Right lobe of liver (tissue), 6 donors: Measurements from ENCODE around the gene CDK14. TPM values are rescaled to one million over a fixed set of nuclear protein-coding genes. Genes with fewer than 3 reads are reported as not detected.

Experiments
- ATAC-seq, 4 donors: fragments of 200-7000 bp; cut with Tn5 transposase; one replicate each; pipeline ENCODE4 v1.9.1; 2020; ENCODE audit warnings: mild to moderate bottlenecking in 4 of 4, moderate library complexity in 4 of 4
- DNase-seq, 3 donors: peaks; one replicate each; pipeline ENCODE4 v3.0.0-alpha.2; 2020
- H3K27ac ChIP-seq, 3 donors: fragments of 200-600 bp; one replicate each; pipeline ENCODE4 v1.8.0; 2022
- H3K27me3 ChIP-seq, 2 donors: fragments of 200-600 bp; one replicate each; pipeline ENCODE4 v1.8.0; 2022
- H3K36me3 ChIP-seq, 4 donors: fragments of 200-600 bp; sonication (generic) in 1 of 4; one replicate each; pipeline versions ENCODE4 v1.5.1 to v1.8.0; 2017 to 2022; ENCODE audit warnings: control low read depth in 1 of 4
- H3K4me1 ChIP-seq, 4 donors: fragments of 200-600 bp; sonication (generic) in 1 of 4; one replicate each; pipeline versions ENCODE4 v1.5.1 to v1.8.0; 2017 to 2022; ENCODE audit warnings: control low read depth in 1 of 4
- H3K4me3 ChIP-seq, 3 donors: fragments of 200-600 bp; one replicate each; pipeline ENCODE4 v1.8.0; 2022
- H3K9me3 ChIP-seq, 4 donors: fragments of 200-600 bp; sonication (generic) in 1 of 4; one replicate each; pipeline versions ENCODE4 v1.5.1 to v1.8.0; 2017 to 2022; ENCODE audit warnings: control low read depth in 1 of 4
- POLR2A ChIP-seq: fragments of 450-650 bp; IDR thresholded peaks from one replicate; pipeline ENCODE4 v1.6.1; 2017; ENCODE audit warnings: antibody characterized with exemption, mild to moderate bottlenecking
- WGBS: methylation state at CpG from one replicate; pipeline ENCODE4 v1.1.6; 2018; ENCODE audit warnings: low coverage, low lambda C conversion rate; ENCODE audit not compliant: insufficient coverage; ENCODE audit errors: missing lambda C conversion rate; 5-methylcytosine and 5-hydroxymethylcytosine counted together
- intact Hi-C, 2 donors: fragments of 100-400 bp; cut with DNase I; formaldehyde crosslinking; loops; one replicate each; pipeline versions ENCODE4 v1.11.2 to v1.14.1; 2022
- total RNA-seq, 6 experiments: library from RNA; depleted of rRNA in 2 of 6; stranded (reverse); fragments of >200 nt in 2 of 6; fragmentation: NEBNext Ultra II Directional in 3 of 6; extraction: Animal tissue kit (Norgen Biotek cat#: 25700) in 3 of 6; gene quantifications; one replicate each; pipeline versions ENCODE4 v1.1.0 to v1.2.4, GENCODE V29; 2016 to 2023
- TF ChIP-seq, protein P1 (sequence below), 4 donors: fragments of 200-600 bp in 3 of 4; fragments of 450-650 bp in 1 of 4; IDR thresholded peaks; one replicate each; pipeline versions ENCODE4 v1.5.1 to v1.8.0; 2016 to 2022; ENCODE audit warnings: antibody characterized with exemption in 4 of 4, mild to moderate bottlenecking in 2 of 4
- donor health status: DM: no; HTN: yes; CAD: no.
- donor health status: DM: no; HTN: no; CAD: no.
- donor health status: DM: no; HTN: no; CAD: no.
- donor health status: DM: no; HTN: yes; CAD: no.
- donor health status: DM: no; HTN: yes; CAD: no.

CDK14 gene
- total RNA-seq, 6 experiments from 2014 or later, result 12.6 to 28.7 (median 17.9) TPM

- Histone ChIP-seq H3K4me3 (no peak overlapping the region), H3K27ac (no peak overlapping the region), H3K27me3 (no peaks in the 10 kb centered on the region), H3K9me3 (no peaks in the 10 kb centered on the region), H3K4me1 (peaks cover 0 to 3% (median 0%) of the 10 kb centered on the region in 4 donors), H3K36me3 (no peaks in the 10 kb centered on the region)
- TF ChIP-seq, protein P1, sequence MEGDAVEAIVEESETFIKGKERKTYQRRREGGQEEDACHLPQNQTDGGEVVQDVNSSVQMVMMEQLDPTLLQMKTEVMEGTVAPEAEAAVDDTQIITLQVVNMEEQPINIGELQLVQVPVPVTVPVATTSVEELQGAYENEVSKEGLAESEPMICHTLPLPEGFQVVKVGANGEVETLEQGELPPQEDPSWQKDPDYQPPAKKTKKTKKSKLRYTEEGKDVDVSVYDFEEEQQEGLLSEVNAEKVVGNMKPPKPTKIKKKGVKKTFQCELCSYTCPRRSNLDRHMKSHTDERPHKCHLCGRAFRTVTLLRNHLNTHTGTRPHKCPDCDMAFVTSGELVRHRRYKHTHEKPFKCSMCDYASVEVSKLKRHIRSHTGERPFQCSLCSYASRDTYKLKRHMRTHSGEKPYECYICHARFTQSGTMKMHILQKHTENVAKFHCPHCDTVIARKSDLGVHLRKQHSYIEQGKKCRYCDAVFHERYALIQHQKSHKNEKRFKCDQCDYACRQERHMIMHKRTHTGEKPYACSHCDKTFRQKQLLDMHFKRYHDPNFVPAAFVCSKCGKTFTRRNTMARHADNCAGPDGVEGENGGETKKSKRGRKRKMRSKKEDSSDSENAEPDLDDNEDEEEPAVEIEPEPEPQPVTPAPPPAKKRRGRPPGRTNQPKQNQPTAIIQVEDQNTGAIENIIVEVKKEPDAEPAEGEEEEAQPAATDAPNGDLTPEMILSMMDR (IDR thresholded peaks at IDR 0.05), result no peak
- 89% methylated on average over 2 of the region's 2 CpGs for WGBS
- ATAC-seq (no peak), DNase-seq (no peak)
- intact Hi-C loops, result no loop called here
Observed at GRCh38 chr7:90825779-90826178, 229.7 kb downstream of the CDK14 start.

DNA sequence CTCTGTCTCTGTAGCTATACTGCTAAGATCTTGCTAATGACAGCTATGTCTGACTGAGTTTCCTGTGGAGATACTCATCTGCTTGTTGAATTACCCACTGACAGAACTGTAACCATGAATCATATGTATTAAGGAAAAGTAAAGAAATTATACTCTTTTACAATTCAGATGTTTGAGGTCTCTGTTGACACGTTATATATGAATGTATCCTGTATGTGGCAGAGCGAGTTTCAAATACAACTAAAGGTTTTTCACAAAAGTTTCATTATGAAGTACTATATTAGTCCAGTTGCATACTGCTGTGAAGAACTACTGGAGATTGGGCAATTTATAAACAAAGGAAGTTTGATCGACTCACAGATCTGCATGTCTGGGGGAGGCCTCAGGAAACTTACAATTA lies 232.5 kb downstream of the CDK14 start:
- ATAC-seq, result no peak
- no peak for DNase-seq
- no peak overlapping the region for H3K27ac ChIP-seq
- no peaks in the 10 kb centered on the region for H3K36me3 ChIP-seq
- intact Hi-C loops, result no loop called here
- WGBS, result 88% methylated on average over 3 of the region's 3 CpGs
- no peak for TF ChIP-seq POLR2A
- TF ChIP-seq, protein P1 (IDR thresholded peaks at IDR 0.05), result no peak
- no peaks in the 10 kb centered on the region for H3K27me3 ChIP-seq
- H3K9me3 ChIP-seq, result no peaks in the 10 kb centered on the region
- H3K4me3 ChIP-seq, result no peak overlapping the region
- H3K4me1 ChIP-seq, result no peaks in the 10 kb centered on the region

GRCh38 chr7:90830308-90830707 lies 234.2 kb downstream of the CDK14 start:
- Histone ChIP-seq H3K4me1 (no peaks in the 10 kb centered on the region), H3K27ac (no peak overlapping the region), H3K4me3 (no peak overlapping the region), H3K36me3 (no peaks in the 10 kb centered on the region), H3K9me3 (no peaks in the 10 kb centered on the region), H3K27me3 (no peaks in the 10 kb centered on the region)
- WGBS, result 90% methylated on average over 3 of the region's 3 CpGs
- ATAC-seq (no peak), DNase-seq (no peak)
- intact Hi-C loops, result no loop called here
- TF ChIP-seq, protein P1 (IDR thresholded peaks at IDR 0.05), result no peak
- no peak for TF ChIP-seq POLR2A

- Histone ChIP-seq H3K27me3 (no peaks in the 10 kb centered on the region), H3K36me3 (no peaks in the 10 kb centered on the region), H3K27ac (no peak overlapping the region), H3K9me3 (no peaks in the 10 kb centered on the region), H3K4me1 (no peaks in the 10 kb centered on the region), H3K4me3 (no peak overlapping the region)
- WGBS, result 89% methylated on average over 3 of the region's 3 CpGs
- TF ChIP-seq, protein P1 (IDR thresholded peaks at IDR 0.05), result no peak
- TF ChIP-seq POLR2A, result no peak
- ATAC-seq, result no peak
- intact Hi-C loops, result no loop called here
- no peak for DNase-seq
Observed at GRCh38 chr7:90832726-90833125, 236.6 kb downstream of the CDK14 start.

DNA sequence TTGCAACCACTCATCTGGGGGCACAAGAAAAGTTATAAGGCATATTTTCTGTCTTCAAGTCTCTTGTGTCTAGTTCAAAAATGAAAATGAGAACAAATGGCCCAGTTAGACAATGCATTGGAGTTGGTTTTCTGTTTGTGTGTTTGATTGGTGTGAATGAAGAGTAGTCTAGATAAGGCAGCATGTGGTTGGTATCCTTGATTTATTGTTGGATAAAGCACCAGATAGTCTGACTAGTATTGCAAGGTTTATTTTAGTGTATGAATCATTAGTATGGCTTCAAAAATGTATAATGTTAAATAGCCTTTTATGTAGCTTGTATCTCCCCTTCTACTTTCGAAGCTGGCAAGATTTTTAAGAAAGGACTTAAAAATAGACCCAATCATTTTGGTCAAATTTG lies 237.3 kb downstream of the CDK14 start:
- ATAC-seq (no peak), DNase-seq (no peak)
- Histone ChIP-seq H3K9me3 (no peaks in the 10 kb centered on the region), H3K36me3 (no peaks in the 10 kb centered on the region), H3K27ac (no peak overlapping the region), H3K4me1 (no peaks in the 10 kb centered on the region), H3K27me3 (no peaks in the 10 kb centered on the region), H3K4me3 (no peak overlapping the region)
- intact Hi-C loops, result no loop called here
- 93% methylated on average over 1 of the region's 1 CpG for WGBS
- TF ChIP-seq, protein P1 (IDR thresholded peaks at IDR 0.05), result no peak
- TF ChIP-seq POLR2A, result no peak
